HepG2 (cell line): ENCODE measurements around the gene GPR32.

Experiments
- MAX ChIP-seq: IDR thresholded peaks from 2 replicates; pipeline ENCODE4 v1.6.1; 2012; ENCODE audit warnings: inconsistent platforms
- PRDM4 ChIP-seq: sonication (generic); formaldehyde crosslinking; IDR thresholded peaks from 2 replicates; pipeline ENCODE4 v1.9.0; 2021; ENCODE audit warnings: missing genetic modification reagents, borderline replicate concordance
- RNF2 ChIP-seq: fragments of 450-650 bp; conservative IDR thresholded peaks from 2 replicates; pipeline ENCODE4 v1.6.1; 2016; ENCODE audit warnings: low read depth
- TF ChIP-seq, protein P1 (sequence below): sonication (generic); formaldehyde crosslinking; IDR thresholded peaks from 2 replicates; pipeline ENCODE4 v1.5.0; 2020; ENCODE audit warnings: mild to moderate bottlenecking, missing genetic modification reagents, moderate library complexity

DNA sequence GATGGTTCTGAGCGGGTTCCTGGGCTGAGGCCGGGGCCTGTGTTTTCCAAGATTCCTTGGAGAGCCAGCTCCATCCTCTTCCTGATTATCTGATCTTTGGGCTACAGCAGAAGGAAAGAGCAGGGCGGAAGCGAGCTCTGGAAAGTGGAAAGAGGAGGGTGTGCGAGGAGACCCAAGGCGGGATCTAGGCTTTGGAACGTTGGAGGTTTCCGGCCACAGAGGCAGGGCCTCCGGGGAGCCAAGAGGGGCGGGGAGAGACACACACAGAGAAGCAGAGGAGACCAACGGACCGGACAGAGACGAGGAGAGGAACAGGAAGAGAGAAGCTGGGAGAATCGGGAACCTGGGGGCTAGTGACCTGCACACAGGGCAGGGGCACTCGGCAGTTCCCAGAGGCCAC lies 47.2 kb upstream of the GPR32 start, which contains the start of gene CLEC11A:
- TF ChIP-seq PRDM4 (no peak), RNF2 (no peak), MAX (no peak)
- TF ChIP-seq, protein P1, sequence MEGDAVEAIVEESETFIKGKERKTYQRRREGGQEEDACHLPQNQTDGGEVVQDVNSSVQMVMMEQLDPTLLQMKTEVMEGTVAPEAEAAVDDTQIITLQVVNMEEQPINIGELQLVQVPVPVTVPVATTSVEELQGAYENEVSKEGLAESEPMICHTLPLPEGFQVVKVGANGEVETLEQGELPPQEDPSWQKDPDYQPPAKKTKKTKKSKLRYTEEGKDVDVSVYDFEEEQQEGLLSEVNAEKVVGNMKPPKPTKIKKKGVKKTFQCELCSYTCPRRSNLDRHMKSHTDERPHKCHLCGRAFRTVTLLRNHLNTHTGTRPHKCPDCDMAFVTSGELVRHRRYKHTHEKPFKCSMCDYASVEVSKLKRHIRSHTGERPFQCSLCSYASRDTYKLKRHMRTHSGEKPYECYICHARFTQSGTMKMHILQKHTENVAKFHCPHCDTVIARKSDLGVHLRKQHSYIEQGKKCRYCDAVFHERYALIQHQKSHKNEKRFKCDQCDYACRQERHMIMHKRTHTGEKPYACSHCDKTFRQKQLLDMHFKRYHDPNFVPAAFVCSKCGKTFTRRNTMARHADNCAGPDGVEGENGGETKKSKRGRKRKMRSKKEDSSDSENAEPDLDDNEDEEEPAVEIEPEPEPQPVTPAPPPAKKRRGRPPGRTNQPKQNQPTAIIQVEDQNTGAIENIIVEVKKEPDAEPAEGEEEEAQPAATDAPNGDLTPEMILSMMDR, result no peak
